Heart left ventricle (tissue), 13 donors: Measurements from ENCODE around the gene PIGR.

Source experiments
- POLR2A ChIP-seq, 2 donors: fragments of 450-650 bp; IDR thresholded peaks; one replicate each; pipeline ENCODE4 v1.6.1; 2017; ENCODE audit warnings: antibody characterized with exemption in 2 of 2, mild to moderate bottlenecking in 2 of 2, moderate library complexity in 2 of 2
- TF ChIP-seq, protein P1 (sequence below), 12 donors: fragments of 200-600 bp; sonication (generic) in 4 of 12; IDR thresholded peaks; one replicate each; pipeline versions ENCODE4 v1.5.0 to v1.8.0; 2018 to 2022; ENCODE audit warnings: antibody characterized with exemption in 12 of 12, mild to moderate bottlenecking in 5 of 12
- donor health status: ischemic (EF 13 %, LVEDD 7.1; RV severe dilation, severe dysfunction).
- donor health status: DM: no; HTN: yes; CAD: no.
- donor health status: DM: no; HTN: no; CAD: no.
- donor health status: ischemic (EF 25% LVEDD 6.9; RV normal size, moderate dysfunction).
- donor health status: ischemic (EF 25% LVEDD 5.7; RV mildly dilated, moderate dysfunction).
- donor health status: ischemic (EF 35%, LVEDD 5.7; RV mildly dilated, moderate dysfunction).
- donor health status: nonischemic (EF 11% LVEDD 7.7; RV severe dilation, severe dysfunction).
- donor health status: DM: yes; HTN: yes; CAD: no.
- donor health status: PGD.
- donor health status: ischemic (EF 29% LVEDD 5.4; RV normal size, mild dysfunction).
- donor health status: nonischemic (EF 23%, LVEDD 6.1; RV moderate dilation, normal function).

DNA sequence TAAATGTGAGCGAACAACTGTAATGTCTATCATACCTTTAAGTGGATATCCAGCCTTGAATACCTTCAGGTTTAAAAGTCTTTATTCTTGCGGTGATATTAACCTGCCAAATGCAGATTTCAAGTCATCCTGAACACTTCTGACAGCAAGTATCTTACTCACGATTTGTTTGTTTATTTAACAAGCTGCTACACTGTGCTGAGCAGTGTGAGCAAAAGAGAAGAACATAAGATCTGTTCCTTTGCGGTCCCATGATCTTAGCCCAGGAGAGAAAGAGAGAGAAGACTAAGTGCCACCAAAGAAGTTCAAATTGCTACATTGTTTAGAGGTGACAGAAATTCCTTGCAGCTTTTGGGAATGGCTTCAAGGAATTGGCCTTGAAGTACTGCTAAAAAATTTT, 58.6 kb downstream of the PIGR start:
- TF ChIP-seq, protein P1, sequence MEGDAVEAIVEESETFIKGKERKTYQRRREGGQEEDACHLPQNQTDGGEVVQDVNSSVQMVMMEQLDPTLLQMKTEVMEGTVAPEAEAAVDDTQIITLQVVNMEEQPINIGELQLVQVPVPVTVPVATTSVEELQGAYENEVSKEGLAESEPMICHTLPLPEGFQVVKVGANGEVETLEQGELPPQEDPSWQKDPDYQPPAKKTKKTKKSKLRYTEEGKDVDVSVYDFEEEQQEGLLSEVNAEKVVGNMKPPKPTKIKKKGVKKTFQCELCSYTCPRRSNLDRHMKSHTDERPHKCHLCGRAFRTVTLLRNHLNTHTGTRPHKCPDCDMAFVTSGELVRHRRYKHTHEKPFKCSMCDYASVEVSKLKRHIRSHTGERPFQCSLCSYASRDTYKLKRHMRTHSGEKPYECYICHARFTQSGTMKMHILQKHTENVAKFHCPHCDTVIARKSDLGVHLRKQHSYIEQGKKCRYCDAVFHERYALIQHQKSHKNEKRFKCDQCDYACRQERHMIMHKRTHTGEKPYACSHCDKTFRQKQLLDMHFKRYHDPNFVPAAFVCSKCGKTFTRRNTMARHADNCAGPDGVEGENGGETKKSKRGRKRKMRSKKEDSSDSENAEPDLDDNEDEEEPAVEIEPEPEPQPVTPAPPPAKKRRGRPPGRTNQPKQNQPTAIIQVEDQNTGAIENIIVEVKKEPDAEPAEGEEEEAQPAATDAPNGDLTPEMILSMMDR (IDR thresholded peaks at IDR 0.05) = no peak
- no peak for TF ChIP-seq POLR2A (IDR thresholded peaks at IDR 0.05)
